Vagina (tissue), 2 donors: ENCODE data around the gene CPSF2. TPM values are rescaled to one million over a fixed set of nuclear protein-coding genes. Genes with fewer than 3 reads are reported as not detected.

ENCODE experiments used
- DNase-seq, 2 donors: peaks; one replicate each; pipeline ENCODE4 v3.0.0-alpha.2; 2017; ENCODE audit errors: extremely low spot score in 2 of 2
- H3K27ac ChIP-seq: fragments of 200-600 bp; sonication (generic); one replicate; pipeline ENCODE4 v1.5.1; 2019
- H3K27me3 ChIP-seq: fragments of 200-600 bp; sonication (generic); one replicate; pipeline ENCODE4 v1.5.1; 2019
- H3K36me3 ChIP-seq, 2 donors: fragments of 200-600 bp; sonication (generic); one replicate each; pipeline ENCODE4 v1.5.1; 2017 to 2019
- H3K4me1 ChIP-seq: fragments of 200-600 bp; sonication (generic); one replicate; pipeline ENCODE4 v1.5.1; 2019
- H3K4me3 ChIP-seq, 2 donors: fragments of 200-600 bp; sonication (generic); 1 replicate in 1 of 2; 2 replicates in 1 of 2; pipeline ENCODE4 v1.5.1; 2016 to 2019
- H3K9me3 ChIP-seq: fragments of 200-600 bp; sonication (generic); one replicate; pipeline ENCODE4 v1.5.1; 2019
- POLR2A ChIP-seq, 2 donors: fragments of 450-650 bp; IDR thresholded peaks; one replicate each; pipeline ENCODE4 v1.6.1; 2017; ENCODE audit warnings: antibody characterized with exemption in 2 of 2, mild to moderate bottlenecking in 2 of 2, moderate library complexity in 2 of 2
- POLR2AphosphoS5 ChIP-seq, 2 donors: sonication (generic); formaldehyde crosslinking; IDR thresholded peaks; one replicate each; pipeline ENCODE4 v1.9.0; 2017; ENCODE audit warnings: antibody characterized with exemption in 2 of 2, mild to moderate bottlenecking in 2 of 2, low read depth in 1 of 2; ENCODE audit not compliant: insufficient read depth in 1 of 2
- intact Hi-C: fragments of 100-400 bp; cut with DNase I; formaldehyde crosslinking; loops from one replicate; pipeline ENCODE4 v1.15.1; 2023
- total RNA-seq: library from RNA; depleted of rRNA; stranded (reverse); fragments of >200 nt; gene quantifications from one replicate; pipeline ENCODE4 v1.2.3, GENCODE V29; 2016
- TF ChIP-seq, protein P1 (sequence below), 3 experiments: fragments of 450-650 bp in 2 of 3; fragments of 200-600 bp in 1 of 3; sonication (generic) in 1 of 3; IDR thresholded peaks; one replicate each; pipeline ENCODE4 v1.5.1; 2017 to 2019; ENCODE audit warnings: antibody characterized with exemption in 3 of 3, mild to moderate bottlenecking in 2 of 3, moderate library complexity in 2 of 3

The CPSF2 gene
- total RNA-seq, 1 donor from 2014 or later = 25.8 TPM

DNA sequence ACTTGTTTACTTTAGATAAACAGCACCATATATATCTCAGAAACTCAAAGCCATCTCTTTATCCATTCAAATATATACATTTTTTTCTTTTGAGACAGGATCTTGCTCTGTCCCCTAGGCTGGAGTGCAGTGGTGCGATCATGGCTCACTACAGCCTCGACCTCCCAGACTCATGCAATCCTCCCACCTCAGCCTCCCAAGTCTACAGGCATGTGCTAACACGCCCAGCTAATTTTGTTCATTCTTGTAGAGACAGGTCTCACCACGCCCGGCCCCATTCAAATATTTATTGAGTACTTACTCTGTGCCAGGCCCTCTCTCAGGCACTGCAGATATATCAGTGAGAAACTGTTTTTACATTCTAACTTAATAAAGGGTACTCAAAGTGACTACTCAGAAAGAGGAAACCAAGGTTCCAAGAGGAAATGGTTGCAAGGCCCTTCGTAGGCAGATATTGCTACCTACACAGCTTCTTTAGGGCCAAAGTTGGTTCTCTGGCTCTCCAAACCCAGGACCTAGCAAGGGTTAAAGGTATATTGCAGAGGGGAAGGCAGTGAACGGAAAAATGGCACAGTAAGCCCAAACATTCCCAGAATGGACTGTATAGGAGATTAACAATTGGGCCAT, 18.3 kb upstream of the CPSF2 start:
- intact Hi-C loops = no loop called here
- Histone ChIP-seq H3K27me3 (no peaks in the 10 kb centered on the region), H3K9me3 (no peaks in the 10 kb centered on the region), H3K36me3 (no peaks in the 10 kb centered on the region), H3K27ac (no peak overlapping the region), H3K4me1 (peaks cover 52% of the 10 kb centered on the region), H3K4me3 (no peak overlapping the region)
- DNase-seq = no peak
- TF ChIP-seq POLR2A (IDR thresholded peaks at IDR 0.05) (no peak), POLR2AphosphoS5 (IDR thresholded peaks at IDR 0.05; ENCODE audit: insufficient read depth in 1 of 2, low read depth in 1 of 2) (no peak)
- TF ChIP-seq, protein P1, sequence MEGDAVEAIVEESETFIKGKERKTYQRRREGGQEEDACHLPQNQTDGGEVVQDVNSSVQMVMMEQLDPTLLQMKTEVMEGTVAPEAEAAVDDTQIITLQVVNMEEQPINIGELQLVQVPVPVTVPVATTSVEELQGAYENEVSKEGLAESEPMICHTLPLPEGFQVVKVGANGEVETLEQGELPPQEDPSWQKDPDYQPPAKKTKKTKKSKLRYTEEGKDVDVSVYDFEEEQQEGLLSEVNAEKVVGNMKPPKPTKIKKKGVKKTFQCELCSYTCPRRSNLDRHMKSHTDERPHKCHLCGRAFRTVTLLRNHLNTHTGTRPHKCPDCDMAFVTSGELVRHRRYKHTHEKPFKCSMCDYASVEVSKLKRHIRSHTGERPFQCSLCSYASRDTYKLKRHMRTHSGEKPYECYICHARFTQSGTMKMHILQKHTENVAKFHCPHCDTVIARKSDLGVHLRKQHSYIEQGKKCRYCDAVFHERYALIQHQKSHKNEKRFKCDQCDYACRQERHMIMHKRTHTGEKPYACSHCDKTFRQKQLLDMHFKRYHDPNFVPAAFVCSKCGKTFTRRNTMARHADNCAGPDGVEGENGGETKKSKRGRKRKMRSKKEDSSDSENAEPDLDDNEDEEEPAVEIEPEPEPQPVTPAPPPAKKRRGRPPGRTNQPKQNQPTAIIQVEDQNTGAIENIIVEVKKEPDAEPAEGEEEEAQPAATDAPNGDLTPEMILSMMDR (IDR thresholded peaks at IDR 0.05) = no peak

DNA sequence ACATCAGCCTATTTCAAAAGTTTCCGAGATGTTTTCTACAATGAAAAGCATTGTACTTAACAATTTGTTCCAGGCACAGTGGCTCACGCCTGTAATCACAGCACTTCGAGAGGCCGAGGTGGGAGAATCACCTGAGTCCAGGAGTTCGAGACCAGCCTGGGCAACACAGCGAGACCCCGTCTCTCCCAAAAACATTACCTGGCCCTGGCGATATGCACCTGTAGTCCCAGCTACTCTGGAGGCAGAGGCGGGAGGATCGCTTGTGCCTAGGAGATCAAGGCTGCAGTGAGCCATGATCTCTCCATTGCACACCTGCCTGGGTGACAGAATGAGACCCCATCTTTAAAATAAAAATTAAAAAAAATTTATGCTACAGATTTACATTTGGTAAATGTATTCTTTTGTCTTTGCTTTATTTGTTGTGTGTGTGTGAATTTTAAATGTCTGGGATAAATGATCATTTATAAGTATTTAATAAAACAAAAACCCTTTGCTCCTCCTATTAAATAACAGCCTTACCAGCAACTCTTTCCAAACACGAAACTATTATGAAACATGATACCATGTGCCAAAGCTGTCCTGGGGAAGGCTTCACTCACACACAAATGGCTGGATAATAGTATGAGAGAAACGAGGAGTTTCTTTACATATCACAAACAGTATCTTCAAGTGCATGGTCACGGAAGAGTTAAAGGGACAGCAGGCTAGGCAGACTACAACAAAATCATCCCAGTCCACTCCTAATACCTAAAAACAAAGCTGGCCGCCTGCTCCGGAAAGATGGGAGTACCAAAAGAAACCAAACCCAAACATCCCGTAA, 16.5 kb upstream of the CPSF2 start:
- H3K27me3 ChIP-seq = no peaks in the 10 kb centered on the region
- intact Hi-C loops = no loop called here
- peaks cover 44% of the 10 kb centered on the region for H3K4me1 ChIP-seq
- DNase-seq = peak in 1 of 2 donors; percentile 90
- H3K9me3 ChIP-seq = no peaks in the 10 kb centered on the region
- H3K27ac ChIP-seq = peak overlapping the region; percentile 95
- peak overlapping the region; percentile 75 to 80 for H3K4me3 ChIP-seq
- H3K36me3 ChIP-seq = no peaks in the 10 kb centered on the region
- TF ChIP-seq, protein P1 (IDR thresholded peaks at IDR 0.05) = no peak
- TF ChIP-seq POLR2AphosphoS5 (IDR thresholded peaks at IDR 0.05; ENCODE audit: insufficient read depth in 1 of 2, low read depth in 1 of 2) = peak in 1 of 2 donors; percentile 25
- TF ChIP-seq POLR2A (IDR thresholded peaks at IDR 0.05) = no peak

DNA sequence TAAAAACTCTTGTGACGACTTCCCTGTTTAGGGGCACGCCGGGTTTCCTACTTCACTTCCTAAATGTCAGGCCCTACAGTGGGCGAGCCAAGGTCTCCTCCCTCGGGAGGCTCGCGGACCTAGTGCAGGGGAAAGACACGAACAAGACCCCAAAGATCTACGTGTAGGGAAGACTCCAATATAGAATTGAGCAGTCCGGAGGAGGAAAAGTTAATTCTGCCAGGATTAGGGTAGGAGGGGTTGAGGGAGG, 16.0 kb upstream of the CPSF2 start:
- intact Hi-C loops = no loop called here
- H3K36me3 ChIP-seq = no peaks in the 10 kb centered on the region
- TF ChIP-seq, protein P1 (IDR thresholded peaks at IDR 0.05) = no peak
- TF ChIP-seq POLR2AphosphoS5 (IDR thresholded peaks at IDR 0.05; ENCODE audit: insufficient read depth in 1 of 2, low read depth in 1 of 2) (peak in 1 of 2 donors; percentile 29), POLR2A (IDR thresholded peaks at IDR 0.05) (no peak)
- peak overlapping the region; percentile 95 for H3K27ac ChIP-seq
- H3K4me3 ChIP-seq = peak overlapping the region; percentile 75 to 80
- H3K4me1 ChIP-seq = peaks cover 44% of the 10 kb centered on the region
- H3K27me3 ChIP-seq = no peaks in the 10 kb centered on the region
- no peaks in the 10 kb centered on the region for H3K9me3 ChIP-seq
- DNase-seq = no peak

DNA sequence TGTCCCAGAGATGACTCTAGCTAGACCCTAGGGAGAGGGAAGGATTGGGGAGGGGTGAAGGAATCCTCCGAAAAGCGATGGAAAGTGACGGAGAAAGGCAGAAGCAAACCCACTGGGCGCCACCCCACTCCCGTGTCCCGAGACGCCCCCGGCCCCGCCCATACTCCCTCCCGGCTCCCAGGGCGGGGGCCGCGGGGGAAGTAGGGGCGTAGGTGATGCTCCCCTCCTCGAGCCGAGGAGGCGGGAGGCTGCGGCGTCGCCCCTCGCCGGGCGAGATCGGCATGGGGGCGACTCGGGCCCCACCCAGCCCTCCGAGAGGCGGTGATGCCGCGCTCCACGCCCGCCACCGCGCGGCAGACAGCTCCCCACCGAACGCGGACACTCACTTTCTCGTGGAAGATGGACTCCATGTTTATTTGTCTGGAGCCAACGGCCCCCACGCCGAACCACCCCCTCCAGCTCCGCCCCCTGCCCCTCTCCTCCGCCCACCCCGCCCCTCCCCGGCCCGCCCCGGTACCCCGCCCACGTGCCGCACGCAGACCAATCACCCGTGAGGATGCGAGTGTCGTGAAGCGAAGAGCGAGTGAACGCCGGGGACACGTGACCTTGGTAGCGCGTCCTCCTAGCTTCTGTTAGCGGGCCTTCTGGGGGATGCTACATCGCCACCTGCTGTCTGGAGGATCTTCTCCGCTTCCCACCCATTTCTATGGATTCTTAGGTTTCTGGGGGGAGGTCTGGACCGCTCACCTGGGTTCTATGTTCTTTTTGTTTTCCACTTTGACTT, 15.4 kb upstream of the CPSF2 start, which contains the start of gene ATXN3:
ATXN3 (minus strand) TSS at position 440 of the 784 bp plus-strand sequence; CDS start at position 410, 30 bp downstream.
- H3K4me1 ChIP-seq = peaks cover 39% of the 10 kb centered on the region
- TF ChIP-seq POLR2A (IDR thresholded peaks at IDR 0.05) = peak in 1 of 2 donors; percentile 39
- TF ChIP-seq POLR2AphosphoS5 (IDR thresholded peaks at IDR 0.05; ENCODE audit: insufficient read depth in 1 of 2, low read depth in 1 of 2) = peak; percentile 13 to 84
- TF ChIP-seq, protein P1 (IDR thresholded peaks at IDR 0.05) = peak; percentile 31 to 76 (median 53)
- intact Hi-C loops = no loop called here
- DNase-seq = peak; percentile 98
- no peaks in the 10 kb centered on the region for H3K9me3 ChIP-seq
- H3K27me3 ChIP-seq = no peaks in the 10 kb centered on the region
- H3K4me3 ChIP-seq = peak within 1 kb of the TSS; percentile 75 to 80
- no peaks in the 10 kb centered on the region for H3K36me3 ChIP-seq
- peak within 1 kb of the TSS; percentile 95 for H3K27ac ChIP-seq
